NCI-H1417 treated with DMSO at 0.1 percent for 48 hours (cell line): Measurements from ENCODE around the gene FXN.
"Not testable (repeated sequence)": the region's sequence is repeated elsewhere in the genome, so short reads cannot be mapped to it uniquely, and the experiment has no call there.

Experiments
- DNase-seq: peaks from one replicate; lab custom pipeline; 2025; lab: John Stamatoyannopoulos, UW

The FXN gene

GRCh38 chr9:69027355-69028097, 8.0 kb upstream of the FXN start:
- DNase-seq: peak; percentile 0

GRCh38 chr9:69028754-69029153, 6.8 kb upstream of the FXN start:
- DNase-seq: no peak

GRCh38 chr9:69029535-69029934, 6.0 kb upstream of the FXN start:
- no peak for DNase-seq

- no peak for DNase-seq
Measured at GRCh38 chr9:69030851-69031645, 4.5 kb upstream of the FXN start.

- DNase-seq: no peak
Measured at GRCh38 chr9:69034071-69034470, 1.5 kb upstream of the FXN start.

GRCh38 chr9:69036309-69036708, 757 bp downstream of the FXN start:
- no peak for DNase-seq

GRCh38 chr9:69036799-69037198, 1.2 kb downstream of the FXN start:
- no peak for DNase-seq

GRCh38 chr9:69040646-69041045, 5.1 kb downstream of the FXN start:
- no peak for DNase-seq

GRCh38 chr9:69044240-69045219, 9.0 kb downstream of the FXN start:
- DNase-seq: no peak

- no peak for DNase-seq
Measured at GRCh38 chr9:69045821-69046220, 10.3 kb downstream of the FXN start.

- no peak for DNase-seq
Measured at GRCh38 chr9:69046723-69047122, 11.2 kb downstream of the FXN start.

- no peak for DNase-seq
Measured at GRCh38 chr9:69047371-69047770, 11.8 kb downstream of the FXN start.

- no peak for DNase-seq
Measured at GRCh38 chr9:69049094-69049493, 13.5 kb downstream of the FXN start.

- not testable (repeated sequence) for DNase-seq
Measured at GRCh38 chr9:69050936-69051335, 15.4 kb downstream of the FXN start.

- DNase-seq: no peak
Measured at GRCh38 chr9:69054989-69055388, 19.4 kb downstream of the FXN start.

- DNase-seq: no peak
Measured at GRCh38 chr9:69056191-69056815, 20.8 kb downstream of the FXN start.

- no peak for DNase-seq
Measured at GRCh38 chr9:69058101-69058500, 22.5 kb downstream of the FXN start.

- no peak for DNase-seq
Measured at GRCh38 chr9:69060766-69061165, 25.2 kb downstream of the FXN start.

- no peak for DNase-seq
Measured at GRCh38 chr9:69062195-69062594, 26.6 kb downstream of the FXN start.

- no peak for DNase-seq
Measured at GRCh38 chr9:69063839-69064238, 28.3 kb downstream of the FXN start.

GRCh38 chr9:69065660-69066059, 30.1 kb downstream of the FXN start:
- DNase-seq: no peak

- DNase-seq: no peak
Measured at GRCh38 chr9:69066955-69067354, 31.4 kb downstream of the FXN start.
